HepG2 (cell line): ENCODE measurements around the gene ZNF652. TPM values are rescaled to one million over a fixed set of nuclear protein-coding genes. Genes with fewer than 3 reads are reported as not detected.
A peak's percentile ranks its signal among the peaks of the same experiment; 100 is the strongest.

ENCODE experiments used
- ATAC-seq: fragments of 200-7000 bp; cut with Tn5 transposase; 3 replicates; pipeline ENCODE4 v1.9.1; 2020; ENCODE audit warnings: mild to moderate bottlenecking, moderate library complexity
- BruUV-seq: library from RNA; stranded (reverse); fragments of 400-500 nt; replicated peaks from 2 replicates; lab custom pipeline; 2021; lab: Mats Ljungman, UMichigan
- CTCF ChIA-PET: fragments of 300-600 bp; formaldehyde crosslinking; extraction: SDS; loops from one replicate; lab custom pipeline; 2021; ENCODE audit warnings: low total read pairs, inconsistent platforms, low intra/inter-chr PET ratio; lab: Yijun Ruan, JAX
- POLR2A ChIA-PET: fragments of 350-600 bp; sonication (Branson Sonifier 250); formaldehyde crosslinking; loops from one replicate; lab custom pipeline; 2020; ENCODE audit warnings: antibody characterized with exemption, inconsistent platforms; lab: Yijun Ruan, JAX
- DNase-seq: peaks from one replicate; pipeline ENCODE4 v3.0.0-alpha.2; 2015; ENCODE audit warnings: low spot score
- FAIRE-seq: peaks from 3 replicates; lab custom pipeline; 2011; peaks lifted over from hg19 to GRCh38; lab: Jason Lieb, UNC
- H2AFZ ChIP-seq: one replicate; pipeline ENCODE4 v1.6.1; 2011; ENCODE audit warnings: low read length, inconsistent platforms
- H3K27ac ChIP-seq: fragments of 300-600 bp; 3 replicates; pipeline ENCODE4 v1.8.0; 2011; ENCODE audit warnings: mixed run types, mild to moderate bottlenecking, mixed read lengths, low read length, inconsistent platforms; ENCODE audit not compliant: insufficient read depth; ENCODE audit errors: extremely low read length
- H3K27me3 ChIP-seq, 2 experiments: fragments of 200-600 bp in 1 of 2; 2 replicates in 1 of 2; 3 replicates in 1 of 2; pipeline versions ENCODE4 v1.6.0 to v1.8.0; 2011; ENCODE audit warnings: low read length in 2 of 2, mild to moderate bottlenecking in 2 of 2, moderate library complexity in 2 of 2, inconsistent platforms in 1 of 2; ENCODE audit not compliant: insufficient read depth in 2 of 2, control insufficient read depth in 1 of 2
- H3K36me3 ChIP-seq, 2 experiments: fragments of 200-600 bp in 1 of 2; replicated peaks in 1 of 2; 2 replicates in 1 of 2; 3 replicates in 1 of 2; pipeline versions ENCODE4 v1.5.1 to v1.8.0; 2011; ENCODE audit warnings: low read length in 2 of 2, inconsistent platforms in 1 of 2; ENCODE audit not compliant: insufficient read depth in 2 of 2, control insufficient read depth in 1 of 2
- H3K4me1 ChIP-seq: 2 replicates; pipeline ENCODE4 v1.5.1; 2012; ENCODE audit warnings: low read length, inconsistent platforms; ENCODE audit not compliant: insufficient read depth
- H3K4me2 ChIP-seq: 2 replicates; pipeline ENCODE4 v1.6.0; 2011; ENCODE audit warnings: low read depth, low read length, inconsistent platforms
- H3K4me3 ChIP-seq, 3 experiments: fragments of 200-600 bp in 1 of 3; sonication (generic), shearing (Covaris generic) in 1 of 3; replicated peaks in 1 of 3; 2 replicates each; pipeline ENCODE4 v1.5.1; 2011 to 2016; ENCODE audit warnings: low read length in 3 of 3, inconsistent platforms in 2 of 3, low read depth in 2 of 3, mild to moderate bottlenecking in 2 of 3, control low read depth in 1 of 3, mixed read lengths in 1 of 3; ENCODE audit not compliant: insufficient read depth in 1 of 3
- H3K79me2 ChIP-seq: one replicate; pipeline ENCODE4 v1.6.1; 2011; ENCODE audit warnings: low read length, inconsistent platforms; ENCODE audit not compliant: insufficient read depth
- H3K9ac ChIP-seq: 2 replicates; pipeline ENCODE4 v1.6.0; 2011; ENCODE audit warnings: mild to moderate bottlenecking, low read depth, low read length, inconsistent platforms; ENCODE audit not compliant: insufficient read depth
- H3K9me3 ChIP-seq: 2 replicates; pipeline ENCODE4 v1.5.1; 2012; ENCODE audit warnings: mild to moderate bottlenecking, low read length
- H4K20me1 ChIP-seq: 2 replicates; pipeline ENCODE4 v1.6.0; 2011; ENCODE audit warnings: inconsistent platforms, mild to moderate bottlenecking, low read length, moderate library complexity; ENCODE audit not compliant: insufficient read depth
- CEBPG ChIP-seq: IDR thresholded peaks from 2 replicates; pipeline ENCODE4 v1.6.1; 2016
- CREB1 ChIP-seq, 2 experiments: fragments of 450-650 bp in 1 of 2; IDR thresholded peaks; 2 replicates each; pipeline ENCODE4 v1.6.1; 2016 to 2017; ENCODE audit warnings: control low read depth in 1 of 2, mild to moderate bottlenecking in 1 of 2, missing compliant biosample characterization in 1 of 2, missing genetic modification characterization in 1 of 2
- GATA4 ChIP-seq: sonication (generic); IDR thresholded peaks from 2 replicates; pipeline ENCODE4 v1.6.1; 2016; ENCODE audit warnings: antibody characterized with exemption, low read depth, borderline replicate concordance
- TEAD3 ChIP-seq: optimal IDR thresholded peaks from 2 replicates; pipeline ENCODE3; 2016; ENCODE audit warnings: borderline replicate concordance
- U2AF1 ChIP-seq: fragments of 200-400 bp; formaldehyde crosslinking; optimal IDR thresholded peaks from 2 replicates; pipeline ENCODE3; 2017; ENCODE audit warnings: mild to moderate bottlenecking, low read depth, low read length
- ZKSCAN8 ChIP-seq: IDR thresholded peaks from 2 replicates; pipeline ENCODE4 v1.6.1; 2016; ENCODE audit warnings: borderline replicate concordance, missing genetic modification reagents, missing compliant biosample characterization
- ZNF644 ChIP-seq: IDR thresholded peaks from 2 replicates; pipeline ENCODE4 v1.6.1; 2016; ENCODE audit warnings: low read depth
- ZSCAN20 ChIP-seq: sonication (generic); formaldehyde crosslinking; IDR thresholded peaks from 2 replicates; pipeline ENCODE4 v1.4.0; 2020; ENCODE audit warnings: missing genetic modification reagents, mild to moderate bottlenecking, borderline replicate concordance
- WGBS: methylation state at CpG from one replicate; pipeline ENCODE4 v1.1.6; 2017; ENCODE audit warnings: low lambda C conversion rate; 5-methylcytosine and 5-hydroxymethylcytosine counted together
- in situ Hi-C: cut with HindIII; loops from 2 replicates; pipeline ENCODE4 v1.10.0; 2017; ENCODE audit warnings: low pct_unique_long_range_greater_than_20kb; ENCODE audit not compliant: extremely low pct_ligation_motif_present
- intact Hi-C: fragments of 100-400 bp; cut with micrococcal nuclease; formaldehyde crosslinking; loops from one replicate; pipeline ENCODE4 v1.10.0; 2022; ENCODE audit not compliant: unreplicated experiment
- polyA plus RNA-seq, 8 experiments: library from polyadenylated mRNA; depleted of rRNA in 3 of 8; stranded (reverse) in 7 of 8; unstranded in 1 of 8; fragments of >200 nt; fragmentation: Illumina TruSeq in 4 of 8; extraction: Trizol in 4 of 8; gene quantifications; 2 replicates each; pipeline versions ENCODE4 v1.2.1 to v1.2.3, GENCODE V29; 2011 to 2016; ENCODE audit warnings: low read depth in 4 of 8, missing spikeins in 1 of 8, mixed read lengths in 1 of 8; ENCODE audit not compliant: insufficient read depth in 1 of 8
- total RNA-seq, 5 experiments: library from RNA; depleted of rRNA; stranded (reverse); fragments of >200 nt; fragmentation: Illumina TruSeq; extraction: Trizol; gene quantifications; 2 replicates each; pipeline ENCODE4 v1.2.3, GENCODE V29; 2016; ENCODE audit warnings: low read depth in 1 of 5
- TF ChIP-seq, protein P1 (sequence below): sonication (generic); formaldehyde crosslinking; IDR thresholded peaks from 2 replicates; pipeline ENCODE4 v1.5.1; 2020; ENCODE audit warnings: mild to moderate bottlenecking, moderate library complexity, missing genetic modification reagents
- TF ChIP-seq, protein P2 (sequence below): conservative IDR thresholded peaks from 2 replicates; pipeline ENCODE4 v1.6.1; 2018; ENCODE audit warnings: missing genetic modification reagents
- TF ChIP-seq, protein P3 (sequence below): sonication (generic); formaldehyde crosslinking; IDR thresholded peaks from 2 replicates; pipeline ENCODE4 v1.8.1; 2023; ENCODE audit warnings: mild to moderate bottlenecking, inconsistent platforms, moderate library complexity, missing genetic modification reagents, borderline replicate concordance
- TF ChIP-seq, protein P4 (sequence below): sonication (generic); formaldehyde crosslinking; IDR thresholded peaks from 2 replicates; pipeline ENCODE4 v1.5.0; 2020; ENCODE audit warnings: mild to moderate bottlenecking, missing genetic modification reagents

Gene ZNF652
- total and polyA plus RNA-seq, 2 of the 13 experiments (the other 11 are each of a cell fraction or from before 2014, with no cell fraction given), result 16.2 to 30.2 TPM

DNA sequence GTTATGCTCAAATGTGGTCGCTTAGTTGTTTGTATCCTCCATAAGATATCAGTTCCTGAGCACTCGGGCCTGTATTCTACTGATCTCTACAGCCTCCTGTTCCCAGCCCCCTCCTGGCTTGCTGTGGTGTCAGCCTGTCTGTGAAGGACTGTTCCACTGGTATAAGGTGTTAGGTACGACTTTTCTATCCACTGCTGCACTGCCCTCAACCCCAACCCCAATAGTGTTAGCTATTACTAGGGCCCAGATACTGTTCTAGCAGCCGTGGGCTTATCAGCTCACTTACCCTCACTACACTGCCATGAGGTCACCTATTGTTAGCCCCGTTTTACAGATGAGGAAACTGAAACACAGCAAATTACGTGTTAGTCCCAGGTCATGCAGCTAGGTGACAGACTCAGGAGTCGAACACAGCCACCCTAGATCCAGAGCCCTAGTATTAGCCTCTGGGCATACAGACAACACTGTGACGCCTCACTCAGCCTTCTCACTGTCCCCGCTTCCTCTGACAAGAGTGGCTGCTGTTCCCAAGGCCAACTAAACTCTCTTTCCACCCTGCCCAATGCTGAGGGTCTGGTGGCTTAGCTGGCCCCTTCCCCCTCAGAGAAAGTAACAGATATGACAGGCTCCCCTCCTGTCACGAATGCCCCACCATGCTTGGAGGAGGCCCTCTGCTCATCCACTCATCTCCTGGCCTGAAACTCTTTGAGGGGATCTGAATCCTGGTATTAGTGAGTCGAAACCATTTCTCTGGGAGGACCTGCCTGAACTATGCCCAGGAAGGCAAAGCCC is 25.6 kb upstream of the ZNF652 start (continued):
- TF ChIP-seq CREB1 (IDR thresholded peaks at IDR 0.05) (0 out of 2 replicates have a peak, but pooled peaks have one; percentile 19), CREB1 (CRISPR knock-in tag; IDR thresholded peaks at IDR 0.05) (no peak), ZSCAN20 (CRISPR knock-in tag) (no peak), U2AF1 (no peak)
- TF ChIP-seq, protein P1, sequence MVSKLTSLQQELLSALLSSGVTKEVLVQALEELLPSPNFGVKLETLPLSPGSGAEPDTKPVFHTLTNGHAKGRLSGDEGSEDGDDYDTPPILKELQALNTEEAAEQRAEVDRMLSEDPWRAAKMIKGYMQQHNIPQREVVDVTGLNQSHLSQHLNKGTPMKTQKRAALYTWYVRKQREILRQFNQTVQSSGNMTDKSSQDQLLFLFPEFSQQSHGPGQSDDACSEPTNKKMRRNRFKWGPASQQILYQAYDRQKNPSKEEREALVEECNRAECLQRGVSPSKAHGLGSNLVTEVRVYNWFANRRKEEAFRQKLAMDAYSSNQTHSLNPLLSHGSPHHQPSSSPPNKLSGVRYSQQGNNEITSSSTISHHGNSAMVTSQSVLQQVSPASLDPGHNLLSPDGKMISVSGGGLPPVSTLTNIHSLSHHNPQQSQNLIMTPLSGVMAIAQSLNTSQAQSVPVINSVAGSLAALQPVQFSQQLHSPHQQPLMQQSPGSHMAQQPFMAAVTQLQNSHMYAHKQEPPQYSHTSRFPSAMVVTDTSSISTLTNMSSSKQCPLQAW (CRISPR knock-in tag), result no peak

DNA sequence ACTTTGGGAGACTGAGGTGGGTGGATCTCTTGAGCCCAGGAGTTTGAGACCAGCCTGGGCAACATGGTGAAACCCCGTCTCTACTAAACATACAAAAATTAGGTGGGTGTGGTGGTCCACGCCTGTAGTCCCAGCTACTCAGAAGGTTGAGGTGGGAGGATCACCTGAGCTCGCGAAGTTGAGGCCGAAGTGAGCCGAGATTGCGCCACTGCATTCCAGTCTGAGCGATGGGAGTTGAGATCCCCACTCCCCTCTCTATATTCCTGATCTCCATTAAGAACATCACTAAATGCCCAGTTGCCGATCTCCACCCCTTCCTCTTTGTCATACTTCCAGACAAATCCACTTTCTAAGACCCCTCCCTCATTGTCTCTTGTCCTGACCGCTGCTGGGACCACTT is 24.3 kb upstream of the ZNF652 start:
- DNase-seq (no peak), FAIRE-seq (peak; percentile 32), ATAC-seq (no peak)
- intact Hi-C loops (no loop called here), in situ Hi-C loops (no loop called here)
- Histone ChIP-seq H3K79me2 (no peaks in the 10 kb centered on the region), H3K27me3 (no peaks in the 10 kb centered on the region; a peak in 1 of 5 replicates), H3K27ac (no peak overlapping the region), H3K4me3 (no peak overlapping the region), H3K4me1 (peaks cover 58% of the 10 kb centered on the region), H2AFZ (no peak overlapping the region), H3K9me3 (no peaks in the 10 kb centered on the region), H3K9ac (no peak overlapping the region), H4K20me1 (no peaks in the 10 kb centered on the region), H3K4me2 (peak overlapping the region; percentile 53), H3K36me3 (no peaks in the 10 kb centered on the region)
- no TSS peak for BruUV-seq
- 24% methylated on average over 9 of the region's 10 CpGs for WGBS
- ChIA-PET POLR2A (interaction anchor here (1.0 to 1.8 kb wide), 2 partner anchors 16 to 23 kb away, joined by 3 to 4 read pairs; no protein-coding TSS in a partner anchor), CTCF (no interaction called here)
- TF ChIP-seq, protein P2, sequence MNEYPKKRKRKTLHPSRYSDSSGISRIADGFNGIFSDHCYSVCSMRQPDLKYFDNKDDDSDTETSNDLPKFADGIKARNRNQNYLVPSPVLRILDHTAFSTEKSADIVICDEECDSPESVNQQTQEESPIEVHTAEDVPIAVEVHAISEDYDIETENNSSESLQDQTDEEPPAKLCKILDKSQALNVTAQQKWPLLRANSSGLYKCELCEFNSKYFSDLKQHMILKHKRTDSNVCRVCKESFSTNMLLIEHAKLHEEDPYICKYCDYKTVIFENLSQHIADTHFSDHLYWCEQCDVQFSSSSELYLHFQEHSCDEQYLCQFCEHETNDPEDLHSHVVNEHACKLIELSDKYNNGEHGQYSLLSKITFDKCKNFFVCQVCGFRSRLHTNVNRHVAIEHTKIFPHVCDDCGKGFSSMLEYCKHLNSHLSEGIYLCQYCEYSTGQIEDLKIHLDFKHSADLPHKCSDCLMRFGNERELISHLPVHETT (CRISPR knock-in tag), result no peak
- TF ChIP-seq GATA4, result no peak
- no peak for TF ChIP-seq ZNF644 (CRISPR knock-in tag)
- TF ChIP-seq ZKSCAN8 (CRISPR knock-in tag), result no peak
- peak; percentile 17 for TF ChIP-seq TEAD3 (CRISPR knock-in tag)
- TF ChIP-seq, protein P3, sequence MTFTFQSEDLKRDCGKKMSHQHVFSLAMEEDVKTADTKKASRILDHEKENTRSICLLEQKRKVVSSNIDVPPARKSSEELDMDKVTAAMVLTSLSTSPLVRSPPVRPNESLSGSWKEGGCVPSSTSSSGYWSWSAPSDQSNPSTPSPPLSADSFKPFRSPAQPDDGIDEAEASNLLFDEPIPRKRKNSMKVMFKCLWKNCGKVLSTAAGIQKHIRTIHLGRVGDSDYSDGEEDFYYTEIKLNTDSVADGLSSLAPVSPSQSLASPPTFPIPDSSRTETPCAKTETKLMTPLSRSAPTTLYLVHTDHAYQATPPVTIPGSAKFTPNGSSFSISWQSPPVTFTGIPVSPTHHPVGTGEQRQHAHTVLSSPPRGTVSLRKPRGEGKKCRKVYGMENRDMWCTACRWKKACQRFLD (CRISPR knock-in tag), result no peak
- TF ChIP-seq CEBPG, result peak; percentile 64
- TF ChIP-seq, protein P1 (CRISPR knock-in tag), result no peak
- TF ChIP-seq, protein P4, sequence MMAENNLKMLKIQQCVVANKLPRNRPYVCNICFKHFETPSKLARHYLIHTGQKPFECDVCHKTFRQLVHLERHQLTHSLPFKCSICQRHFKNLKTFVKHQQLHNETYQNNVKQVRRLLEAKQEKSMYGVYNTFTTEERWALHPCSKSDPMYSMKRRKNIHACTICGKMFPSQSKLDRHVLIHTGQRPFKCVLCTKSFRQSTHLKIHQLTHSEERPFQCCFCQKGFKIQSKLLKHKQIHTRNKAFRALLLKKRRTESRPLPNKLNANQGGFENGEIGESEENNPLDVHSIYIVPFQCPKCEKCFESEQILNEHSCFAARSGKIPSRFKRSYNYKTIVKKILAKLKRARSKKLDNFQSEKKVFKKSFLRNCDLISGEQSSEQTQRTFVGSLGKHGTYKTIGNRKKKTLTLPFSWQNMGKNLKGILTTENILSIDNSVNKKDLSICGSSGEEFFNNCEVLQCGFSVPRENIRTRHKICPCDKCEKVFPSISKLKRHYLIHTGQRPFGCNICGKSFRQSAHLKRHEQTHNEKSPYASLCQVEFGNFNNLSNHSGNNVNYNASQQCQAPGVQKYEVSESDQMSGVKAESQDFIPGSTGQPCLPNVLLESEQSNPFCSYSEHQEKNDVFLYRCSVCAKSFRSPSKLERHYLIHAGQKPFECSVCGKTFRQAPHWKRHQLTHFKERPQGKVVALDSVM (CRISPR knock-in tag), result 0 out of 2 replicates have a peak, but pooled peaks have one; percentile 23
